Measurements from ENCODE around the gene PAPOLB. TPM values are rescaled to one million over a fixed set of nuclear protein-coding genes. Genes with fewer than 3 reads are reported as not detected.

The PAPOLB gene
- total and polyA plus RNA-seq, 2 of the 4 experiments (the other 2 are of a cell fraction) = under 0.01 TPM; not detected in 1

GRCh38 chr7:4883372-4884144, 21.7 kb upstream of the PAPOLB start, which contains the start of gene RADIL:
RADIL (minus strand) TSS chr7:4883716; CDS start chr7:4878139, 5,577 bp downstream.
- DNase-seq = peak; percentile 74
- dilution Hi-C loops (cut with HindIII; ENCODE audit: low sequenced_read_pairs, unreplicated experiment) (no loop called here), in situ Hi-C loops (cut with MboI; ENCODE audit: low sequenced_read_pairs) (no loop called here), intact Hi-C loops (cut with micrococcal nuclease) (loop anchor here (1.0 to 2.0 kb wide), 2 partner anchors 53 to 85 kb away; no protein-coding TSS in a partner anchor)
- ChIA-PET POLR2A (ENCODE audit: unreplicated experiment) (no interaction called here), CTCF (no interaction called here)
- Histone ChIP-seq H4K8ac (ENCODE audit: low read depth in 2 of 2, low read length in 2 of 2) (no peak within 1 kb of the TSS), H3K4me2 (ENCODE audit: low read depth, low read length) (peak within 1 kb of the TSS; percentile 22), H3K4me3 (ENCODE audit: insufficient read depth, low read depth, low read length) (peak within 1 kb of the TSS; percentile 53), H3K23ac (ENCODE audit: low read depth, low read length) (0 out of 2 replicates have a peak within 1 kb of the TSS, but pooled peaks have one; percentile 20), H2BK5ac (ENCODE audit: low read depth, low read length, poor library complexity, severe bottlenecking) (no peak within 1 kb of the TSS), H3K9me3 (ENCODE audit: control insufficient read depth, insufficient read depth, low read length) (no peaks in the 10 kb centered on the region), H3K36me3 (ENCODE audit: control insufficient read depth, insufficient read depth, low read length) (no peaks in the 10 kb centered on the region), H3K27ac (ENCODE audit: insufficient read depth, low read length) (no peak within 1 kb of the TSS), H3K56ac (ENCODE audit: extremely low read depth, insufficient read depth, low read length) (no peak within 1 kb of the TSS), H3K27me3 (ENCODE audit: control insufficient read depth, insufficient read depth, low read length) (peaks cover 2% of the 10 kb centered on the region), H4K5ac (ENCODE audit: low read depth, low read length) (no peak within 1 kb of the TSS), H2BK120ac (ENCODE audit: low read depth, low read length) (no peak within 1 kb of the TSS), H4K20me1 (ENCODE audit: insufficient read depth, low read length) (no peaks in the 10 kb centered on the region), H3K14ac (replicated peaks; ENCODE audit: low read depth, low read length) (no peak within 1 kb of the TSS), H3K18ac (ENCODE audit: low read depth, low read length) (no peak within 1 kb of the TSS), H2BK15ac (ENCODE audit: low read depth, low read length) (no peak within 1 kb of the TSS), H3K9ac (ENCODE audit: low read depth, low read length) (no peak within 1 kb of the TSS), H4K91ac (ENCODE audit: insufficient read depth, low read depth, low read length) (no peak within 1 kb of the TSS), H2AK9ac (replicated peaks; ENCODE audit: low read depth, low read length, poor library complexity) (peak within 1 kb of the TSS; percentile 89), H2AK5ac (ENCODE audit: low read depth, low read length) (no peak within 1 kb of the TSS), H2AFZ (replicated peaks; ENCODE audit: low read length, poor library complexity) (peak within 1 kb of the TSS; percentile 91), H3K79me1 (ENCODE audit: low read depth in 1 of 2, low read length in 2 of 2) (no peaks in the 10 kb centered on the region), H3K4ac (ENCODE audit: low read depth, low read length) (no peak within 1 kb of the TSS), H3K4me1 (ENCODE audit: control insufficient read depth, insufficient read depth, low read length) (peaks cover 2% of the 10 kb centered on the region; the same call in 1 of the 2 replicates), H2BK20ac (ENCODE audit: low read depth, low read length) (no peak within 1 kb of the TSS), H3K9me1 (ENCODE audit: insufficient read depth, low read length) (no peaks in the 10 kb centered on the region)
- TF ChIP-seq RAD21 (IDR thresholded peaks at IDR 0.05; ENCODE audit: low read length) (peak; percentile 37), MXI1 (IDR thresholded peaks at IDR 0.05; ENCODE audit: borderline replicate concordance, low read depth, low read length) (no peak), CTCF (conservative IDR thresholded peaks at IDR 0.05; ENCODE audit: low read depth, low read length) (peak; percentile 63), SMC3 (IDR thresholded peaks at IDR 0.05; ENCODE audit: low read depth, low read length) (peak; percentile 30; the same call in 1 of the 2 replicates)
- ATAC-seq (ENCODE audit: low read depth) = peak; percentile 93
- BruUV-seq (replicated peaks) = no TSS peak
- WGBS, 2 experiments (ENCODE audit: extremely low coverage in 2 of 2, insufficient read length in 1 of 2) = 2% methylated on average over 9 of the region's 72 CpGs; no CpG with 5 or more reads in 1 of the 2 experiments
